Measurements from ENCODE around the gene TMED10. TPM values are rescaled to one million over a fixed set of nuclear protein-coding genes. Genes with fewer than 3 reads are reported as not detected.

Gene TMED10
- total RNA-seq, 1 donor from 2014 or later = 286 TPM

DNA sequence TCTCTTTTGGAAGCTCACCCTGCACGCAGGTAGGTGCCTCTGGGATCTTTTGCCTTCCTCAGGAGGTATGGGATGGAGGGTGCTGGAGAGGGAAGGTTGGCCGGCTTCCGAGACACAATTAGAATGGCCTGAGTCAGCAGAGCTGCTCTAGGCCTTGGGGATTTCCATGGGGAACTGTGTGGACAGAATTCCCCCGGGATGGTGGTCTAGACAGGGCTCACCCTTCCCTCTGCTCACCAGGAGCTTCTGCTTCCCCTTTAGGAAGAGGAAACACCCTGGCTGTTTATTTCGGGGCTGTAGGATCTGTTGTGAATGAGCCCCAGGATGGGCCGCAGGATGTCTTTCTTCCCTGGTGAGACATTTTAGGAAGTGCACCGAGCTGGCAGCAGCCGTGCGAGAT, 43.7 kb upstream of the TMED10 start:
- no peak for ATAC-seq
- H3K36me3 ChIP-seq = no peaks in the 10 kb centered on the region
- no peak overlapping the region for H3K27ac ChIP-seq
- peaks cover 12% of the 10 kb centered on the region for H3K4me1 ChIP-seq
- H3K4me3 ChIP-seq = no peak overlapping the region
- no peaks in the 10 kb centered on the region for H3K9me3 ChIP-seq
- H3K27me3 ChIP-seq (ENCODE audit: low read depth) = no peaks in the 10 kb centered on the region
- TF ChIP-seq, protein P1, sequence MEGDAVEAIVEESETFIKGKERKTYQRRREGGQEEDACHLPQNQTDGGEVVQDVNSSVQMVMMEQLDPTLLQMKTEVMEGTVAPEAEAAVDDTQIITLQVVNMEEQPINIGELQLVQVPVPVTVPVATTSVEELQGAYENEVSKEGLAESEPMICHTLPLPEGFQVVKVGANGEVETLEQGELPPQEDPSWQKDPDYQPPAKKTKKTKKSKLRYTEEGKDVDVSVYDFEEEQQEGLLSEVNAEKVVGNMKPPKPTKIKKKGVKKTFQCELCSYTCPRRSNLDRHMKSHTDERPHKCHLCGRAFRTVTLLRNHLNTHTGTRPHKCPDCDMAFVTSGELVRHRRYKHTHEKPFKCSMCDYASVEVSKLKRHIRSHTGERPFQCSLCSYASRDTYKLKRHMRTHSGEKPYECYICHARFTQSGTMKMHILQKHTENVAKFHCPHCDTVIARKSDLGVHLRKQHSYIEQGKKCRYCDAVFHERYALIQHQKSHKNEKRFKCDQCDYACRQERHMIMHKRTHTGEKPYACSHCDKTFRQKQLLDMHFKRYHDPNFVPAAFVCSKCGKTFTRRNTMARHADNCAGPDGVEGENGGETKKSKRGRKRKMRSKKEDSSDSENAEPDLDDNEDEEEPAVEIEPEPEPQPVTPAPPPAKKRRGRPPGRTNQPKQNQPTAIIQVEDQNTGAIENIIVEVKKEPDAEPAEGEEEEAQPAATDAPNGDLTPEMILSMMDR (IDR thresholded peaks at IDR 0.05) = no peak
- DNase-seq = no peak
- intact Hi-C loops (cut with DNase I) = no loop called here

DNA sequence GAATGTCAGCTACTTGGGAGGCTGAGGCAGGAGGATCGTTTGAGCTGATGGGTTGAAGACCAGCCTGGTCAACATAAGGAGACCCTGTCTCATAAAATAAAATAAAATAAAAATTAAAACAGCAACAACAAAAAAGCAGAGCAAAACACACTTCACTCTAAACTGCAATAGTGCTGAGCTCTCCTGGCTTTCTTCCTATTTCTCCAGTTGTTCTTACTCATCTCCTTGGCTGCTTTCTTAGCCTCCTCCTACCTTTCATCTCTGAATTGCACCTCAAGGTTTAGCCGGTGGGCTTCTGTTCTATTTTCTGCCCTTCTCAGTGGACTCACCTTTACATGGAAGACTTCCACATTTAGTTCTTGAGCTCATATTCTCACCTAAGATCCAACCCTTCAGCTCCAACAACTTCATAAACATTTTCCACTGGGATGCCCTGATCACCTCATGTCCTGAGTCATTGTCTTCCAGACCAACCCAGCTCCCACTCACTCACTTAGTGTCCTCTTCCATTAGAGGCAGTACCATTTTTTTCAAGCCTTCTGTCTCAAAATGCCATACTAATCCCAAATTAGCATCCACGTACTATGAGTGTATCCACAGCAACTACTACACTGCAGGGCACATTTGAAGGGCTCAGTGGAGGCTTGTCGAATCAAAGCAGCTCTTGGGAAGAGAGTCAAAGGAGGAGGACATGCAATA, 41.2 kb upstream of the TMED10 start:
- no peak overlapping the region for H3K27ac ChIP-seq
- TF ChIP-seq, protein P1 (IDR thresholded peaks at IDR 0.05) = no peak
- no peaks in the 10 kb centered on the region for H3K27me3 ChIP-seq (ENCODE audit: low read depth)
- H3K9me3 ChIP-seq = no peaks in the 10 kb centered on the region
- ATAC-seq (no peak), DNase-seq (no peak)
- no peaks in the 10 kb centered on the region for H3K36me3 ChIP-seq
- intact Hi-C loops (cut with DNase I) = no loop called here
- no peaks in the 10 kb centered on the region for H3K4me1 ChIP-seq
- no peak overlapping the region for H3K4me3 ChIP-seq

DNA sequence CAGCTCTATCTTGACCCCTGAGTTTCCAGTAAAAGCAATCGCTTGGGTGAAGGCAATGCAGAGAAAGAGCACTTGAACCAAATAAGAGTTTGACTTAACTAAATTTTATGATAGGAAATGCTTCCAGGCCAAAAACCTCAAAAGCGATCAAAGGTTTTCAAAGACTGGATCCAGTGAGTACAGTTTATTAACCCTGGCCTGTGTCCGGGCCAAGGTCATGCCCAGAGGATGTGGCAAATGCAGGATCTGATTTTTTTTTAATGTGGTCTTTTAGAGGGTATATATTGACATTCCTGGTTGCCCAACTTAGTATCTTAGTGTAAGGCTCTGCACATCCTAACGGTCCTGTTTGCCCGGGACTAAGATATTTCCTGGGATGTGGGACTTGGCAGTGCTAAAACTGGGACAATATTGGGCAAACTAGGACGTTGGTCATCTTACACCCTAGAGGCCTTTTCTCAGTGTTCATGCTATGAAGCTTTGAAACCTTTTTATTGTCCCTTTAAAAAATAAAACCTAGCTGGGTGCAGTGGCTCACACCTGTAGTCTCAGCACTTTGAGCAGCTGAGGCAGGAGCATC, 40.1 kb upstream of the TMED10 start:
- H3K36me3 ChIP-seq = no peaks in the 10 kb centered on the region
- no peak for DNase-seq
- H3K4me1 ChIP-seq = no peaks in the 10 kb centered on the region
- TF ChIP-seq, protein P1 (IDR thresholded peaks at IDR 0.05) = no peak
- no peak overlapping the region for H3K27ac ChIP-seq
- intact Hi-C loops (cut with DNase I) = no loop called here
- no peak overlapping the region for H3K4me3 ChIP-seq
- ATAC-seq = no peak
- H3K9me3 ChIP-seq = no peaks in the 10 kb centered on the region
- H3K27me3 ChIP-seq (ENCODE audit: low read depth) = no peaks in the 10 kb centered on the region

DNA sequence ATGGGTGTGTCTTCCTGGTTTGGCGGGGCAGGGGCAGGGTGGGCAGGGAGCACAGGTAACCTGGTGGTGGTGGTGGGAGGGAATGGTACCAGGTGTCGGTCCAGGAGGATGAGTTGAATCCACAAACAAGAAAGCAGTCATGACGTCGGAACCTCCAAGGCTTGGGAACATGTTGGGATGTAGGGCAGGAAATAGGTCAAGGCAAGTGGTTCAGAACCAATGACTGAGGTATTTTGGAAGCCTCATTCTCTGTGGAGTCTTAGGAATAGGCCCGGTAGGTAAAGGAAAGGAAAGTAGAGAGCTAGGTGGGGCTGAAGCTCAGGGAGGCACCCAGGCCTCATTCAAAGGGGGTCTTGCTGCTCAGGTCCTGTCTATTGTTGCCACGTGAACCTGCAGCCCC, 39.1 kb upstream of the TMED10 start:
- ATAC-seq = no peak
- H3K4me3 ChIP-seq = no peak overlapping the region
- H3K27ac ChIP-seq = no peak overlapping the region
- no peaks in the 10 kb centered on the region for H3K36me3 ChIP-seq
- no peak for DNase-seq
- intact Hi-C loops (cut with DNase I) = no loop called here
- H3K27me3 ChIP-seq (ENCODE audit: low read depth) = no peaks in the 10 kb centered on the region
- H3K9me3 ChIP-seq = no peaks in the 10 kb centered on the region
- H3K4me1 ChIP-seq = no peaks in the 10 kb centered on the region
- TF ChIP-seq, protein P1 (IDR thresholded peaks at IDR 0.05) = no peak

DNA sequence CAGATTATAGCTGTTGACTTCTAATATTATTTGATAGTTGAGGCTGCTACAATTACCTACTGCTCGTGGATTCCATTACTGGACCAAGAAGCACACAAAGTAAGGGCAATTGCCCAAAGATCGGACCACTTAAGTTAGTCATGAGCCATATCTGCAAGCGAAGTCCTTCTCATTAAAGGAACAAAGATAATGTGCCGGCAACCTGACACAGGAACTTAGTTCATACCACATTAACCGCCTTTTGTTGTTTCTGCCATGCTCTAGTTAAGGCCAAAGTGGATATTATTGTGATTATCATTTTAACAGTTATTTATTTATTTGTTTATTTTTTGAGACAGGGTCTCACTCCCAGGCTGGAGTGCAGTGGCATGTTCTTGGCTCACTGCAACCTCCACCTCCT, 38.1 kb upstream of the TMED10 start:
- no peaks in the 10 kb centered on the region for H3K9me3 ChIP-seq
- no peaks in the 10 kb centered on the region for H3K27me3 ChIP-seq (ENCODE audit: low read depth)
- H3K4me1 ChIP-seq = no peaks in the 10 kb centered on the region
- no peak overlapping the region for H3K27ac ChIP-seq
- no peak for ATAC-seq
- no peak overlapping the region for H3K4me3 ChIP-seq
- DNase-seq = no peak
- TF ChIP-seq, protein P1 (IDR thresholded peaks at IDR 0.05) = no peak
- intact Hi-C loops (cut with DNase I) = no loop called here
- H3K36me3 ChIP-seq = no peaks in the 10 kb centered on the region

Measured in lower lobe of right lung (tissue), 2 donors.